Skeletal muscle satellite cell (primary cell): Measurements from ENCODE around the gene PMF1. TPM values are rescaled to one million over a fixed set of nuclear protein-coding genes. Genes with fewer than 3 reads are reported as not detected.

Source experiments
- H3K27me3 ChIP-seq: 2 replicates; pipeline ENCODE4 v1.7.0; 2013; ENCODE audit warnings: low read length; ENCODE audit not compliant: control insufficient read depth, insufficient read depth
- H3K36me3 ChIP-seq: 2 replicates; pipeline ENCODE4 v1.7.0; 2013; ENCODE audit warnings: mild to moderate bottlenecking, control low read depth, low read length; ENCODE audit not compliant: insufficient read depth
- H3K4me1 ChIP-seq: 2 replicates; pipeline ENCODE4 v1.7.0; 2013; ENCODE audit warnings: low read length; ENCODE audit not compliant: control insufficient read depth, insufficient read depth
- H3K4me2 ChIP-seq: 2 replicates; pipeline ENCODE4 v1.7.0; 2013; ENCODE audit warnings: mild to moderate bottlenecking, low read length
- H3K4me3 ChIP-seq: 2 replicates; pipeline ENCODE4 v1.7.0; 2013; ENCODE audit warnings: low read length
- H3K9ac ChIP-seq: 2 replicates; pipeline ENCODE4 v1.7.0; 2013; ENCODE audit warnings: mild to moderate bottlenecking, low read depth, low read length, moderate library complexity
- H3K9me3 ChIP-seq: replicated peaks from 2 replicates; pipeline ENCODE4 v1.7.0; 2013; ENCODE audit warnings: mild to moderate bottlenecking, control low read depth, low read length
- small RNA-seq: library from RNA; depleted of rRNA; stranded (forward); fragments of <200 nt; gene quantifications from one replicate; pipeline ENCODE3, GENCODE V24; 2012

The PMF1 gene

DNA sequence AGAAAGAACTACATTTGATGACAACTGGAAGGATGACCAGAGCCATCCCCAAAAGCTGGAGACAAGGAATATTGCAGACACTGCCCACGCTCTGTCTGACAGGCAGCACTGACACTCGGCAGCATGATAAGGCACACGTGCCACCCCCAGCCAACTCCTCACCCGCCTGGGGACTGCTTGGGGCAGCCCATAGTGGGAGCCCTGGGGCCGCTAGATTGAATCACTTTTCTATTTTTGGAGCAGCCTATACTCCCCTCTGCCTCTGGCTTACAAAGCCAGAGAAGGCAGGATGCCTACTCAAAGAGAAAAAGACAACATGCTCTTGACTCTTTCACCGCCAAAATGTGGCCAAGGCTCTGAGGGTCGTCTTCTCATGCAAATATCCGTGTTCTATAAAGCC, 68.5 kb downstream of the PMF1 start:
- H3K27me3 ChIP-seq, result no peaks in the 10 kb centered on the region
- H3K4me2 ChIP-seq, result peak overlapping the region; percentile 94
- H3K9ac ChIP-seq, result peak overlapping the region; percentile 96
- H3K4me3 ChIP-seq, result peak overlapping the region; percentile 97
- peaks cover 29% of the 10 kb centered on the region for H3K36me3 ChIP-seq
- H3K4me1 ChIP-seq, result peaks cover 34% of the 10 kb centered on the region
- H3K9me3 ChIP-seq, result no peaks in the 10 kb centered on the region

DNA sequence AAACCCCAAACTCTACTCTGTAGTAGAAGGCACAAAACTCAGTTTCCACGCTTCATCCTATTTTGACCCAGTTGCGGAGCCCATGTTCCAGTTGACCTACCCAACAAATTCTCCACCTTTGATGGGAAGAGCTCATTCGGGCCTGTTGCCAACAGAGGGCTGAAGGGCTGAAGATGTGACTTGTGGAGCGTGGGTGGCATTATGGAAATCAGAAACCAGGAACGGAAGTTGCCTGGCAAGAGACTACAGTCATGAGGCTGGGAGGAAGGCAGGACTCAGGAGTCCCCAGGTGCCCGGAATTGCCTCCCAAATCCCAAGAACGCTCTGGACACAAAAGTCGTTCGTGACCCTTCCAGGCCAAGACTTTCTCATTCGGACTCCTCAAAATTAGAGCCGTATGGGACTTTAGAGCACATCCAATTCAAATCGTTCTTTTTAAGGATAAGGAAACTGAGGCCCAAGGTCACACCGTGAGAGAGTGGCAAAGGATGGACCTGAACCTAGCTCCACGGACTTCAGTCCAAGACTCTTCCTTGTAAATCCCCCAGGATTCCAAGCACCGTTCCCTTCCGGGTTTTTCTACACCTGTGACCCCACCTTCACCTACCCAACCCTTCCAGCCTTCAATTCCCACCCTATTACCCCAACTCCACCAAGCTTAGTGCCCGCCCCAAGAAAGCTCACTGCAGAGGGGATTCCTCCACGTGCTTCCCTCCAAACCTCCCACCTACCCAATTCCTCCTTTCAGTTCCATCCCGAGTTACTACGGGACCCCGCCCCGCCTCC, 69.1 kb downstream of the PMF1 start:
- Histone ChIP-seq H3K9ac (peak overlapping the region; percentile 96), H3K4me1 (peaks cover 34% of the 10 kb centered on the region), H3K4me2 (peak overlapping the region; percentile 94), H3K27me3 (no peaks in the 10 kb centered on the region), H3K4me3 (peak overlapping the region; percentile 97), H3K9me3 (no peaks in the 10 kb centered on the region), H3K36me3 (peaks cover 23% of the 10 kb centered on the region)

DNA sequence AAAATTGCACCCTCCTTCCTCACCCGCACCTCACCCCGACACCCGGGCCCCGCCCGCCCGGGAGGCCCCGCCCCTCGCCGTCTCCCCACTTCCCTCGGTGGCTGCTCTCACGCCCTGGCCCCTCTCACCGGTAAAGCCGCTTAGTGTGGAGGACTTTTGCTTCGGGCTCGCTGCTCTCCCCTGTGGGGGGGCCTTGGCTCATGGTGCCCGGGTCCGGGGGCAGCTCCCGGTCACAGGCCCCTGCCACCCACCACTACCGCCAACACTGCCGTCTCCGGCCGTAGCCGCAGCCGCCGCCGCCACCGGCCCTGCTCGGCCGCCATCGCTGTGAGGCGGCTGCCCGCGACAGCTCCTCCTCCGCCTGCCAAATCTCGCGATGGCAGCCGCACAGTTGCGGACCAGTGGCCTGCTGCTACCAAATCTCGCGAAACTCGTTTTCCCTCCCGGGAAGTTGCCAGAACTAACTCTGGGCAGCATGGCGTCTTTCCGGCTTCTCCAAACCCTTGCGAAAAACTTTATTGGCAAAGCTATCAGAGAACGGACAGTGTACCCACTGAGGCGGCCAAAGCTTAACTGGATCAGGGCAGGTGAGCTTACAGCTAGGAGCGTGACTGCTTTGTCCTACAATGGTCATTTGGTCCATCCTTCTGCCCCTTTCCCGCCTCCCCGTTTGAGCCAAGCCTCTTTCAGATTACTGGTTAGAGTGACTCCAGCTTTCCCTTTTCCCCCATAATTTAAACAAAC, 69.8 kb downstream of the PMF1 start, which contains the start of gene SMG5:
Gene SMG5, minus strand, starts transcription at position 347 of the 744 bp plus-strand sequence. Its CDS starts 145 bp downstream, at position 202.
- Histone ChIP-seq H3K4me1 (peaks cover 34% of the 10 kb centered on the region), H3K27me3 (no peaks in the 10 kb centered on the region), H3K4me3 (peak within 1 kb of the TSS; percentile 97), H3K9me3 (no peaks in the 10 kb centered on the region), H3K36me3 (peaks cover 17% of the 10 kb centered on the region), H3K9ac (peak within 1 kb of the TSS; percentile 96), H3K4me2 (peak within 1 kb of the TSS; percentile 94)

DNA sequence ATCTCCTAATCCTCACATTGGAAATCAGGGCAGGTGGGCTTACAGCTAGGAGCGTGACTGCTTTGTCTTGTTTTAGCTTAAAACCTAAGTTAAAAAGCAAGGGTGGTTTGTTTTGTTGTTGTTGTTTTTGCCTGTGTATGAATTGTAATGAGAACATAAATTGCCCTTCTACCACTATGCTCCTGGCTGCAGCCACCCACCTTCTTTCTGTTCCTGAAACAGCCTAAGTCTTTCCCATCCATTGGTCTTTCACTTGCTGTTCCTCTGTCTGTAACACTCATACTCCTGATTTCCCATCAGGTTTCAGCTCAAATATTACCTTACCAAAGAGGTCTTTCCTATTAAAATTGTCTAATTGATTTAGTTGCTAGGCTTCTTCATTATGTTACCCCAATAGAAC, 70.7 kb downstream of the PMF1 start:
- H3K27me3 ChIP-seq, result no peaks in the 10 kb centered on the region
- peak overlapping the region; percentile 94 for H3K4me2 ChIP-seq
- peaks cover 34% of the 10 kb centered on the region for H3K4me1 ChIP-seq
- H3K9me3 ChIP-seq, result no peaks in the 10 kb centered on the region
- peaks cover 8% of the 10 kb centered on the region for H3K36me3 ChIP-seq
- H3K4me3 ChIP-seq, result peak overlapping the region; percentile 97
- peak overlapping the region; percentile 96 for H3K9ac ChIP-seq

DNA sequence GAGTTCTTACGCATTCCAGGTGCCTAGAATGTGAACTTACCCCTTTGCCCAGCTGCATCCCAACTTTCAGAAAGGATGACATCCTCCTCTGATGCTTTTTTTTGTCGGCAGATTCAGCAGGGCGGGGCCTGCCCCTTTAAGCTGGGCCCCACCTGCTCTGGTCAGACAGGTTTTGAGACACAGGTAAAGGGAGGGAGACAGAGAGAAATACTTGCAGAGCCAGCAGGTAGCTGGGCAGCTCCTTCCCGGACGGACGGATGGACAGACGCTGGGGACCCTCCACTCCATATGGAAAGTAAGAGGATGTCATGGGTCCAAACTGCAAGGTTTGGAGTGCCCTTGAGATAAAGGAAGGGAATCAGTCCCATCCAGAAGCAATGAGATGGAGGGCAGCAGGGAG, 71.3 kb downstream of the PMF1 start, which contains the start of gene TMEM79:
Gene TMEM79, plus strand, starts transcription at position 214 of the 400 bp plus-strand sequence. CDS start 902 bp downstream, outside the sequence.
- H3K4me1 ChIP-seq, result peaks cover 34% of the 10 kb centered on the region
- no peaks in the 10 kb centered on the region for H3K27me3 ChIP-seq
- peaks cover 2% of the 10 kb centered on the region for H3K36me3 ChIP-seq
- peak within 1 kb of the TSS; percentile 97 for H3K4me3 ChIP-seq
- H3K9ac ChIP-seq, result peak within 1 kb of the TSS; percentile 96
- H3K4me2 ChIP-seq, result peak within 1 kb of the TSS; percentile 94
- no peaks in the 10 kb centered on the region for H3K9me3 ChIP-seq

DNA sequence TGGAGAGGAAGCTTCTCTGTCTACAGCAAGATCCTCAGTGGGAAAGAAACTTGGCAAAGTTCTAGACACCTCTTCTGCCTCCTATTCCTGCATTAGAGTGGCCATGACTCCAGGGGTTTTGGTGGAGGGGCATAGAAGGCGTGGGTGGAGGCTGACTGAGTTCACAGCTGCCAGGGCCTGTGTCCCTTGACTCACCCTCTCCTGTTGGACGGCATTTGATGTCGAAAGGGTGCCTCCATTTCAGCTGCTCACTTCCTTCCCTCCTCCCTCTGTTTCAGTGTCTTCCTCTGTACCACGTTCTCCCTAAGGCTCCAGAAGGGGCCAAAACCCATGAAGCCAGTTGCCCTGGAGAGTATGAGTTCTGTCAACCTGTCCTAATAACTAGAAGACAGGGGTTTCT, 72.0 kb downstream of the PMF1 start:
- no peak overlapping the region for H3K4me2 ChIP-seq
- H3K27me3 ChIP-seq, result no peaks in the 10 kb centered on the region
- no peak overlapping the region for H3K4me3 ChIP-seq
- no peaks in the 10 kb centered on the region for H3K36me3 ChIP-seq
- peaks cover 34% of the 10 kb centered on the region for H3K4me1 ChIP-seq
- H3K9ac ChIP-seq, result no peak overlapping the region
- H3K9me3 ChIP-seq, result no peaks in the 10 kb centered on the region

DNA sequence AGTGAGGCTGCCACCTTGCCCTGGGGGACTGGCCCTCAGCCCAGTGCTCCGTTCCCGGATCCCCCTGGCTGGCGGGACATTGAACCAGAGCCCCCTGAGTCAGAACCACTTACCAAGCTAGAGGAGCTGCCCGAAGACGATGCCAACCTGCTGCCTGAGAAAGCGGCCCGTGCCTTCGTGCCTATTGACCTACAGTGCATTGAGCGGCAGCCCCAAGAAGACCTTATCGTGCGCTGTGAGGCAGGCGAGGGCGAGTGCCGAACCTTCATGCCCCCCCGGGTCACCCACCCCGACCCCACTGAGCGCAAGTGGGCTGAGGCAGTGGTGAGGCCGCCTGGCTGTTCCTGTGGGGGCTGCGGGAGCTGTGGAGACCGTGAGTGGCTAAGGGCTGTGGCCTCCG, 72.6 kb downstream of the PMF1 start:
- H3K4me2 ChIP-seq, result no peak overlapping the region
- H3K4me1 ChIP-seq, result peaks cover 34% of the 10 kb centered on the region
- no peak overlapping the region for H3K4me3 ChIP-seq
- no peaks in the 10 kb centered on the region for H3K36me3 ChIP-seq
- no peaks in the 10 kb centered on the region for H3K9me3 ChIP-seq
- H3K9ac ChIP-seq, result no peak overlapping the region
- H3K27me3 ChIP-seq, result no peaks in the 10 kb centered on the region

DNA sequence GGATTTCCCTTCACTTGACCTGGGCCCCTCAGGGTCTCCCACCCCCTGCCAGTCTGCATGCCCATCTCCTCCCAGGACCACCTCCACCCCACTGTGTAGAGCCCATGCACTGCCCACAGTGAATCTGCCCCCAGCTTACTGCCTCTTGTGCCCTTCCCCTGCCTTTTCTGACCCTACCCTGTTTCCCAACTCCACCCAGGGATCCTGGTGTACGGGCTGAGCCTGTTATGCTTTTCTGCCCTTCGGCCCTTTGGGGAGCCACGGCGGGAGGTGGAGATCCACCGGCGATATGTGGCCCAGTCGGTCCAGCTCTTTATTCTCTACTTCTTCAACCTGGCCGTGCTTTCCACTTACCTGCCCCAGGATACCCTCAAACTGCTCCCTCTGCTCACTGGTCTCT, 73.3 kb downstream of the PMF1 start:
- Histone ChIP-seq H3K4me2 (no peak overlapping the region), H3K4me3 (no peak overlapping the region), H3K9me3 (no peaks in the 10 kb centered on the region), H3K36me3 (no peaks in the 10 kb centered on the region), H3K4me1 (peaks cover 31% of the 10 kb centered on the region), H3K9ac (no peak overlapping the region), H3K27me3 (no peaks in the 10 kb centered on the region)

Small RNA genes within 50 kb of the gene (small RNA-seq; reads per million reads assigned to genes)
- not detected for gene RF00568
